GM12874 (cell line): ENCODE data around the gene LIN52.

Experiments used
- CTCF ChIP-seq: IDR thresholded peaks from 2 replicates; pipeline ENCODE4 v1.5.1; 2011; ENCODE audit warnings: low read depth, mild to moderate bottlenecking, control low read depth, low read length, moderate library complexity; ENCODE audit not compliant: insufficient read depth

Gene LIN52

GRCh38 chr14:74141703-74142102 lies 56.9 kb downstream of the LIN52 start:
- TF ChIP-seq CTCF = no peak

GRCh38 chr14:74142523-74142922 lies 57.8 kb downstream of the LIN52 start:
- no peak for TF ChIP-seq CTCF

- TF ChIP-seq CTCF = no peak
Observed at GRCh38 chr14:74144789-74145188, 60.0 kb downstream of the LIN52 start.

GRCh38 chr14:74147571-74147970 lies 62.8 kb downstream of the LIN52 start:
- no peak for TF ChIP-seq CTCF

- TF ChIP-seq CTCF = no peak
Observed at GRCh38 chr14:74148705-74149104, 63.9 kb downstream of the LIN52 start.

- no peak for TF ChIP-seq CTCF
Observed at GRCh38 chr14:74155287-74155686, 70.5 kb downstream of the LIN52 start.

- no peak for TF ChIP-seq CTCF
Observed at GRCh38 chr14:74155749-74156148, 71.0 kb downstream of the LIN52 start.

- TF ChIP-seq CTCF = no peak
Observed at GRCh38 chr14:74160763-74161162, 76.0 kb downstream of the LIN52 start.
